ENCODE data around the gene ARFGEF3. TPM values are rescaled to one million over a fixed set of nuclear protein-coding genes. Genes with fewer than 3 reads are reported as not detected.

ARFGEF3 gene
- total RNA-seq, 4 donors from 2014 or later = 8.9 to 12.0 (median 10.5) TPM

GRCh38 chr6:138307816-138308730 lies 146.3 kb downstream of the ARFGEF3 start:
- no peak for DNase-seq
- Histone ChIP-seq H3K4me1 (no peaks in the 10 kb centered on the region), H3K4me3 (no peak overlapping the region), H3K27me3 (no peaks in the 10 kb centered on the region), H3K27ac (no peak overlapping the region), H3K9me3 (no peaks in the 10 kb centered on the region), H3K36me3 (no peaks in the 10 kb centered on the region)
- no peak for TF ChIP-seq POLR2A (IDR thresholded peaks at IDR 0.05)
- peak in 1 of 6 experiments; percentile 37 for TF ChIP-seq CTCF (IDR thresholded peaks at IDR 0.05)

GRCh38 chr6:138308731-138309110 lies 147.0 kb downstream of the ARFGEF3 start:
- Histone ChIP-seq H3K4me3 (no peak overlapping the region), H3K36me3 (no peaks in the 10 kb centered on the region), H3K9me3 (no peaks in the 10 kb centered on the region), H3K27me3 (no peaks in the 10 kb centered on the region), H3K4me1 (no peaks in the 10 kb centered on the region), H3K27ac (no peak overlapping the region)
- no peak for DNase-seq
- TF ChIP-seq POLR2A (IDR thresholded peaks at IDR 0.05) = no peak
- no peak for TF ChIP-seq CTCF (IDR thresholded peaks at IDR 0.05)

- Histone ChIP-seq H3K4me1 (no peaks in the 10 kb centered on the region), H3K9me3 (no peaks in the 10 kb centered on the region), H3K4me3 (no peak overlapping the region), H3K27me3 (no peaks in the 10 kb centered on the region), H3K27ac (no peak overlapping the region), H3K36me3 (no peaks in the 10 kb centered on the region)
- TF ChIP-seq POLR2A (IDR thresholded peaks at IDR 0.05) (no peak), CTCF (IDR thresholded peaks at IDR 0.05) (no peak)
- DNase-seq = no peak
Measured at GRCh38 chr6:138309695-138310094, 148.0 kb downstream of the ARFGEF3 start.

- Histone ChIP-seq H3K36me3 (no peaks in the 10 kb centered on the region), H3K4me3 (no peak overlapping the region), H3K9me3 (no peaks in the 10 kb centered on the region), H3K27me3 (no peaks in the 10 kb centered on the region), H3K27ac (no peak overlapping the region), H3K4me1 (no peaks in the 10 kb centered on the region)
- DNase-seq = no peak
- no peak for TF ChIP-seq CTCF (IDR thresholded peaks at IDR 0.05)
- no peak for TF ChIP-seq POLR2A (IDR thresholded peaks at IDR 0.05)
Measured at GRCh38 chr6:138310294-138310693, 148.6 kb downstream of the ARFGEF3 start.

GRCh38 chr6:138310821-138311220 lies 149.1 kb downstream of the ARFGEF3 start:
- no peak for TF ChIP-seq POLR2A (IDR thresholded peaks at IDR 0.05)

GRCh38 chr6:138311268-138311667 lies 149.5 kb downstream of the ARFGEF3 start:
- H3K4me3 ChIP-seq = no peak overlapping the region
- H3K27me3 ChIP-seq = no peaks in the 10 kb centered on the region
- H3K4me1 ChIP-seq = no peaks in the 10 kb centered on the region
- H3K36me3 ChIP-seq = no peaks in the 10 kb centered on the region
- H3K27ac ChIP-seq = no peak overlapping the region
- H3K9me3 ChIP-seq = no peaks in the 10 kb centered on the region
- no peak for DNase-seq
- no peak for TF ChIP-seq CTCF (IDR thresholded peaks at IDR 0.05)
- no peak for TF ChIP-seq POLR2A (IDR thresholded peaks at IDR 0.05)

More at GRCh38 chr6:138310821-138311220, 149.1 kb downstream of the ARFGEF3 start:
- DNase-seq = no peak
- no peaks in the 10 kb centered on the region for H3K4me1 ChIP-seq
- H3K9me3 ChIP-seq = no peaks in the 10 kb centered on the region
- H3K27ac ChIP-seq = no peak overlapping the region
- no peaks in the 10 kb centered on the region for H3K36me3 ChIP-seq
- no peak overlapping the region for H3K4me3 ChIP-seq
- no peaks in the 10 kb centered on the region for H3K27me3 ChIP-seq
